Vagina (tissue), 2 donors: ENCODE data around the gene ZNF407.

Source experiments
- POLR2A ChIP-seq, 2 donors: fragments of 450-650 bp; IDR thresholded peaks; one replicate each; pipeline ENCODE4 v1.6.1; 2017; ENCODE audit warnings: antibody characterized with exemption in 2 of 2, mild to moderate bottlenecking in 2 of 2, moderate library complexity in 2 of 2
- POLR2AphosphoS5 ChIP-seq, 2 donors: sonication (generic); formaldehyde crosslinking; IDR thresholded peaks; one replicate each; pipeline ENCODE4 v1.9.0; 2017; ENCODE audit warnings: antibody characterized with exemption in 2 of 2, mild to moderate bottlenecking in 2 of 2, low read depth in 1 of 2; ENCODE audit not compliant: insufficient read depth in 1 of 2

DNA sequence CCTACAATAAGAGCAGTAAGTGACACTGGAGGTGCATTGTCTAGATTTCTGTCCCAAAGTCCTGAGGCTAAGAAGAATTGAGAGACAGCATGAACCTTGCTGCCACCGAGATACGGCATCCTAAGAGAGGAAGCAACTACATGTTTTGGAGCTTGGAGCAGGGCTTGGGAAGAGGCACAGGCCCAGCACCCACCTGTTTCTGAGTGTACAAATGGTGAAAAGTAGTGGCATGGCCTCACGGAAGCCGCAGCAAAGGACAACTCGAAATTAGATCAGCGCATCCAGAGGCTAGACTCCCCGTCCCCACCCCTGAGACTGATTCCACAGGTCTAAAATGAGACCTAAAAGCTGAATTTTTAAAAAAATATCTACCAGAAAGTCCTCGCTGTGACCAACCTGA, 483.8 kb downstream of the ZNF407 start:
- TF ChIP-seq POLR2A (IDR thresholded peaks at IDR 0.05) (no peak), POLR2AphosphoS5 (IDR thresholded peaks at IDR 0.05; ENCODE audit: insufficient read depth in 1 of 2, low read depth in 1 of 2) (no peak)
